Epithelial cell of proximal tubule (primary cell): ENCODE data around the gene VPS33B. TPM values are rescaled to one million over a fixed set of nuclear protein-coding genes. Genes with fewer than 3 reads are reported as not detected.
"Not testable (repeated sequence)": the region's sequence is repeated elsewhere in the genome, so short reads cannot be mapped to it uniquely, and the experiment has no call there.

ENCODE experiments used
- DNase-seq: peaks from one replicate; pipeline ENCODE4 v3.0.0-alpha.2; 2011; ENCODE audit warnings: low read depth
- H3K4me3 ChIP-seq: 2 replicates; pipeline ENCODE4 v1.5.1; 2011; ENCODE audit warnings: low read depth, mild to moderate bottlenecking, low read length
- CTCF ChIP-seq: conservative IDR thresholded peaks from 2 replicates; pipeline ENCODE4 v1.5.1; 2012; ENCODE audit warnings: low read depth, mild to moderate bottlenecking, low read length
- total RNA-seq: library from RNA; depleted of rRNA; stranded (reverse); fragments of >200 nt; gene quantifications from 2 replicates; pipeline ENCODE4 v1.2.3, GENCODE V29; 2015

VPS33B gene
- total RNA-seq, 1 donor from 2014 or later, result 17.3 TPM

- peak overlapping the region; percentile 31 for H3K4me3 ChIP-seq
- peak; percentile 72 for TF ChIP-seq CTCF
- peak; percentile 12 for DNase-seq
Measured at GRCh38 chr15:91049378-91050127, 27.2 kb upstream of the VPS33B start.

GRCh38 chr15:91047545-91048199 is 25.3 kb upstream of the VPS33B start:
- no peak for DNase-seq
- no peak for TF ChIP-seq CTCF
- H3K4me3 ChIP-seq, result no peak overlapping the region

- DNase-seq, H3K4me3 ChIP-seq: not testable (repeated sequence)
Measured at GRCh38 chr15:91046056-91046455, 23.7 kb upstream of the VPS33B start.

GRCh38 chr15:91045065-91045464 is 22.7 kb upstream of the VPS33B start:
- H3K4me3 ChIP-seq, result no peak overlapping the region
- no peak for TF ChIP-seq CTCF
- DNase-seq, result no peak

- H3K4me3 ChIP-seq, result no peak overlapping the region
- DNase-seq, result no peak
- TF ChIP-seq CTCF, result no peak
Measured at GRCh38 chr15:91043202-91043874, 20.9 kb upstream of the VPS33B start.

GRCh38 chr15:91040856-91041255 is 18.5 kb upstream of the VPS33B start:
- no peak for TF ChIP-seq CTCF
- DNase-seq, result no peak
- no peak overlapping the region for H3K4me3 ChIP-seq

- no peak for DNase-seq
- TF ChIP-seq CTCF, result no peak
Measured at GRCh38 chr15:91039996-91040395, 17.6 kb upstream of the VPS33B start.

More at GRCh38 chr15:91039996-91040395, 17.6 kb upstream of the VPS33B start:
- no peak overlapping the region for H3K4me3 ChIP-seq
